ENCODE measurements around the gene MORN4.

GRCh38 chr10:97590082-97590747 lies 43.1 kb downstream of the MORN4 start:
- TF ChIP-seq, protein P1, sequence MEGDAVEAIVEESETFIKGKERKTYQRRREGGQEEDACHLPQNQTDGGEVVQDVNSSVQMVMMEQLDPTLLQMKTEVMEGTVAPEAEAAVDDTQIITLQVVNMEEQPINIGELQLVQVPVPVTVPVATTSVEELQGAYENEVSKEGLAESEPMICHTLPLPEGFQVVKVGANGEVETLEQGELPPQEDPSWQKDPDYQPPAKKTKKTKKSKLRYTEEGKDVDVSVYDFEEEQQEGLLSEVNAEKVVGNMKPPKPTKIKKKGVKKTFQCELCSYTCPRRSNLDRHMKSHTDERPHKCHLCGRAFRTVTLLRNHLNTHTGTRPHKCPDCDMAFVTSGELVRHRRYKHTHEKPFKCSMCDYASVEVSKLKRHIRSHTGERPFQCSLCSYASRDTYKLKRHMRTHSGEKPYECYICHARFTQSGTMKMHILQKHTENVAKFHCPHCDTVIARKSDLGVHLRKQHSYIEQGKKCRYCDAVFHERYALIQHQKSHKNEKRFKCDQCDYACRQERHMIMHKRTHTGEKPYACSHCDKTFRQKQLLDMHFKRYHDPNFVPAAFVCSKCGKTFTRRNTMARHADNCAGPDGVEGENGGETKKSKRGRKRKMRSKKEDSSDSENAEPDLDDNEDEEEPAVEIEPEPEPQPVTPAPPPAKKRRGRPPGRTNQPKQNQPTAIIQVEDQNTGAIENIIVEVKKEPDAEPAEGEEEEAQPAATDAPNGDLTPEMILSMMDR (optimal IDR thresholded peaks at IDR 0.05 in 1 of 3, IDR thresholded peaks at IDR 0.05 in 1 of 3, conservative IDR thresholded peaks at IDR 0.05 in 1 of 3; ENCODE audit: extremely low read depth in 1 of 3, insufficient read depth in 2 of 3, low read length in 3 of 3) = no peak
- no peak for TF ChIP-seq EZH2 (IDR thresholded peaks at IDR 0.05; ENCODE audit: low read length)
